Measurements from ENCODE around the gene MYF5.

MYF5 gene

DNA sequence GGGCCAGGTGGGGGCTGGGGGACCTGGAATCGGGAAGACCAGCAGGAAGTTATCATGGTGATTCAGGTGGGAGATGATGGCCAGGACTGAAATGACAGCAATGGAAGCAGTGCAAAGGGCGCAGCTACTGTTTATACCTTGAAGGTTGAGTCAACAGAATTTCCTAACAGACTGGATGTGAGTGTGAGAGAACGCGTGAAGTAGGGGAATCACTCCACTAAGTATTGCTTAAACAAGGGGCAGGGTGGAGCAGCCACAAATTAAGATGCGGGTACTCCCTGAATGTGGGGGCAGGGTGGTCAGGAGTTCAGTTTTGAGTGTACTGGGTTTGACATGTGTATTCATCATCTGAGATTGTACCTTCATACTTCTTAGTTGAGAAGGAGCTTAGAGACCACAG lies 45.1 kb downstream of the MYF5 start:
- no peak for TF ChIP-seq ZFX (IDR thresholded peaks at IDR 0.05; ENCODE audit: borderline replicate concordance)
- TF ChIP-seq CTCF (IDR thresholded peaks at IDR 0.05), result no peak

DNA sequence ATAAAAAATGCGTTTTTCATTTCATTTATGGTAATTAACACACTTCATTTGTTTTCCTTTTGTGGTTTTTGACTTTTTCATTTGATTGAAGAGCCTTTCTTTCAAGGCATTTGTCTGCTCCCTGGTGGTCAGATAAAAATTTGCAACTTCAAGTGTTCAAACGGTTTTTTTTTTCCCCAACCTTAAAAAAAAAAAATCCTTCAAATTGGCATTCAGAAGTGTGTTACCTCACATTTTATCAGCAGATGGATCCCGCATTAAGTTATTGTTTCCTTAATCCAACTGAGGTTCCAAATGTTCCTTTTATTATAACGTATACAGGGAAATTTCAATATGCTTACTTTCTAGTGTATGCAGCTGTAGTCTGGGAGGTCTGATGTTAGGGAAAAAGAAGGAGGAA lies 47.2 kb downstream of the MYF5 start:
- no peak overlapping the region for H3K27ac ChIP-seq
- TF ChIP-seq CTCF (IDR thresholded peaks at IDR 0.05), result peak; percentile 86
- TF ChIP-seq ZFX (IDR thresholded peaks at IDR 0.05; ENCODE audit: borderline replicate concordance), result no peak

More for the DNA sequence above, 45.1 kb downstream of the MYF5 start:
- H3K27ac ChIP-seq, result no peak overlapping the region

GRCh38 chr12:80766210-80766609 lies 49.5 kb downstream of the MYF5 start:
- H3K27ac ChIP-seq, result no peak overlapping the region
- TF ChIP-seq ZFX (IDR thresholded peaks at IDR 0.05; ENCODE audit: borderline replicate concordance) (no peak), CTCF (IDR thresholded peaks at IDR 0.05) (no peak)

GRCh38 chr12:80766897-80767296 lies 50.2 kb downstream of the MYF5 start:
- TF ChIP-seq CTCF (IDR thresholded peaks at IDR 0.05), result no peak
- TF ChIP-seq ZFX (IDR thresholded peaks at IDR 0.05; ENCODE audit: borderline replicate concordance), result no peak

More at GRCh38 chr12:80766897-80767296, 50.2 kb downstream of the MYF5 start:
- no peak overlapping the region for H3K27ac ChIP-seq
